ENCODE results near the gene MGLL.

Gene MGLL

GRCh38 chr3:127730666-127731295 is 91.5 kb downstream of the MGLL start:
- no peak for DNase-seq (ENCODE audit: insufficient read length, low spot score)
- FAIRE-seq: no peak

- no peak for FAIRE-seq
These were observed 92.1 kb downstream of the MGLL start for GRCh38 chr3:127730171-127730570.

GRCh38 chr3:127729556-127730056 is 92.7 kb downstream of the MGLL start:
- no peak for FAIRE-seq
- DNase-seq (ENCODE audit: insufficient read length, low spot score): no peak

More at GRCh38 chr3:127730171-127730570, 92.1 kb downstream of the MGLL start:
- DNase-seq (ENCODE audit: insufficient read length, low spot score): no peak

- FAIRE-seq (no peak), DNase-seq (ENCODE audit: insufficient read length, low spot score) (no peak)
These were observed 93.8 kb downstream of the MGLL start for GRCh38 chr3:127728417-127729015.

GRCh38 chr3:127726894-127727293 is 95.4 kb downstream of the MGLL start:
- DNase-seq (ENCODE audit: insufficient read length, low spot score) (no peak), FAIRE-seq (no peak)

- no peak for FAIRE-seq
- no peak for DNase-seq (ENCODE audit: insufficient read length, low spot score)
These were observed 99.2 kb downstream of the MGLL start for GRCh38 chr3:127723011-127723567.

GRCh38 chr3:127722091-127722784 is 100.1 kb downstream of the MGLL start:
- DNase-seq (ENCODE audit: insufficient read length, low spot score): no peak
- no peak for FAIRE-seq

GRCh38 chr3:127720985-127721935 is 101.1 kb downstream of the MGLL start:
- DNase-seq (ENCODE audit: insufficient read length, low spot score) (no peak), FAIRE-seq (no peak)

GRCh38 chr3:127720161-127720823 is 102.0 kb downstream of the MGLL start:
- FAIRE-seq: no peak

GRCh38 chr3:127719369-127719768 is 102.9 kb downstream of the MGLL start:
- no peak for FAIRE-seq
- no peak for DNase-seq (ENCODE audit: insufficient read length, low spot score)

More at GRCh38 chr3:127720161-127720823, 102.0 kb downstream of the MGLL start:
- no peak for DNase-seq (ENCODE audit: insufficient read length, low spot score)

- no peak for DNase-seq (ENCODE audit: insufficient read length, low spot score)
- no peak for FAIRE-seq
These were observed 103.4 kb downstream of the MGLL start for GRCh38 chr3:127718916-127719290.

GRCh38 chr3:127718245-127718915 is 103.9 kb downstream of the MGLL start:
- DNase-seq (ENCODE audit: insufficient read length, low spot score): no peak
- FAIRE-seq: no peak

GRCh38 chr3:127717357-127718244 is 104.7 kb downstream of the MGLL start:
- FAIRE-seq (no peak), DNase-seq (ENCODE audit: insufficient read length, low spot score) (no peak)

- DNase-seq (ENCODE audit: insufficient read length, low spot score): no peak
- no peak for FAIRE-seq
These were observed 105.9 kb downstream of the MGLL start for GRCh38 chr3:127716384-127716783.

- no peak for DNase-seq (ENCODE audit: insufficient read length, low spot score)
- FAIRE-seq: no peak
These were observed 106.8 kb downstream of the MGLL start for GRCh38 chr3:127715532-127715931.

GRCh38 chr3:127714866-127715265 is 107.4 kb downstream of the MGLL start:
- no peak for FAIRE-seq
- no peak for DNase-seq (ENCODE audit: insufficient read length, low spot score)

GRCh38 chr3:127714125-127714571 is 108.2 kb downstream of the MGLL start:
- FAIRE-seq (no peak), DNase-seq (ENCODE audit: insufficient read length, low spot score) (no peak)
